ENCODE data around the gene PDE11A. TPM values are rescaled to one million over a fixed set of nuclear protein-coding genes. Genes with fewer than 3 reads are reported as not detected.
"Not testable (repeated sequence)": the region's sequence is repeated elsewhere in the genome, so short reads cannot be mapped to it uniquely, and the experiment has no call there.

Gene PDE11A
- total and polyA plus RNA-seq, 5 donors from 2014 or later = not detected

DNA sequence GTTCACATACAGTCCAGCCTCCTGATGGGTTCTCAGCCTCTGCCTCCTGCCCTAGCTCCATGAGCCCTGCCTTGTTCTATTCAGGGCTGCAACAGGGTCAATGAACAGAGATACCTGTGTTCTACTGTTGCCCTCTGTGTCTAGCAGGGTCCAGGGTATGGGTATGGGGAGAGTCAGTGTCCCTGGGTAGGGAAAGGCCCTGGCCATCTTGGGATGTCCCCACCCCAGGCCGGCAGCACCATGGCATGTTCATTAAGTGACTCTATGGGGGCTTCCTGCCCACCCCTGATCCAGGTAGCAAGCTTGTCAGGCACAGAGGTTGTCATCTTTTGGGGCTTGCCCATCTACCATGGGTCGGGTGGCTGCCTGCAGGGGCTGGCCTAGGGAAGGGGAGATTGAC, 13.5 kb downstream of the PDE11A start:
- Mint-ChIP-seq H3K4me3 (no peak overlapping the region), H3K27me3 (no peaks in the 10 kb centered on the region), H3K36me3 (no peaks in the 10 kb centered on the region), H3K9me3 (peaks cover 0 to 2% (median 0%) of the 10 kb centered on the region in 7 donors), H3K4me1 (no peaks in the 10 kb centered on the region), H3K27ac (no peak overlapping the region)
- H3K4me3 ChIP-seq (ENCODE audit: low read depth, low read length) = no peak overlapping the region
- DNase-seq (no peak), ATAC-seq (ENCODE audit: low read depth in 2 of 2) (no peak)
- H3K9me3 ChIP-seq (ENCODE audit: control insufficient read depth in 2 of 2, low read length in 2 of 2) = no peaks in the 10 kb centered on the region
- no peak overlapping the region for H3K27ac ChIP-seq (ENCODE audit: insufficient read depth, low read length, poor library complexity, severe bottlenecking)
- no peaks in the 10 kb centered on the region for H3K36me3 ChIP-seq (ENCODE audit: control insufficient read depth, insufficient read depth, low read length)
- H3K4me1 ChIP-seq (ENCODE audit: control insufficient read depth, insufficient read depth, low read length, poor library complexity, severe bottlenecking) = no peaks in the 10 kb centered on the region
- peaks cover 7% of the 10 kb centered on the region for H3K27me3 ChIP-seq (ENCODE audit: control insufficient read depth, insufficient read depth, low read length)

DNA sequence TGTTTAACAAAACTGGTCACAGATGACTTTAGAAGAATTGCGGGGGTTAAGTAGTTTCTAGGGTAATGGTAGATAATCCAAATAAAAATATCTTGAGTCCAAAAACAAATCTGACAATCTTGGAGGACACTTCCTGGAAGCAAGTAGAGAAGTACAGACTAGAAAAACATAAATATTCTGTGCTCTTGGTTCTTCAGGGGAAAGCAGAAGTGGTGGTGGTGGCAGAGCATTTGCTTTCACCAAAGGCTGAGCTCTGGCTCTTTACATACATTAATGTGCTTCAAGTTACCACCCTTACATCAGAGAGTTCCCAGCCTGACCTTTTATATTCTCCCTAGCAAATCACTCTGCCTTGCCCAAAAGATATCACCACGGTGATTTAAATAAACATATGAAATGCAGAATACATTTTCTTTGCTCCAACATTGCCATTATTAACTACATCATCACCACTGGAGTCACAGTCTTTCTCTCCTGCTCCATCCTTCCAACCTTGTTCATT, 15.3 kb downstream of the PDE11A start:
- no peaks in the 10 kb centered on the region for H3K36me3 ChIP-seq (ENCODE audit: control insufficient read depth, insufficient read depth, low read length)
- Mint-ChIP-seq H3K27me3 (no peaks in the 10 kb centered on the region), H3K27ac (no peak overlapping the region), H3K4me1 (no peaks in the 10 kb centered on the region), H3K36me3 (no peaks in the 10 kb centered on the region), H3K4me3 (no peak overlapping the region), H3K9me3 (peaks cover 0 to 8% (median 0%) of the 10 kb centered on the region in 7 donors)
- no peak for DNase-seq
- peaks cover 2% of the 10 kb centered on the region for H3K27me3 ChIP-seq (ENCODE audit: control insufficient read depth, insufficient read depth, low read length)
- H3K27ac ChIP-seq (ENCODE audit: insufficient read depth, low read length, poor library complexity, severe bottlenecking) = no peak overlapping the region
- no peak overlapping the region for H3K4me3 ChIP-seq (ENCODE audit: low read depth, low read length)
- no peaks in the 10 kb centered on the region for H3K4me1 ChIP-seq (ENCODE audit: control insufficient read depth, insufficient read depth, low read length, poor library complexity, severe bottlenecking)
- no peak for ATAC-seq (ENCODE audit: low read depth in 2 of 2)
- no peaks in the 10 kb centered on the region for H3K9me3 ChIP-seq (ENCODE audit: control insufficient read depth in 2 of 2, low read length in 2 of 2)

- Mint-ChIP-seq H3K36me3 (no peaks in the 10 kb centered on the region), H3K9me3 (peaks cover 0 to 8% (median 0%) of the 10 kb centered on the region in 7 donors), H3K4me1 (no peaks in the 10 kb centered on the region), H3K4me3 (no peak overlapping the region), H3K27me3 (no peaks in the 10 kb centered on the region), H3K27ac (no peak overlapping the region)
- no peaks in the 10 kb centered on the region for H3K9me3 ChIP-seq (ENCODE audit: control insufficient read depth in 2 of 2, low read length in 2 of 2)
- no peak overlapping the region for H3K27ac ChIP-seq (ENCODE audit: insufficient read depth, low read length, poor library complexity, severe bottlenecking)
- H3K36me3 ChIP-seq (ENCODE audit: control insufficient read depth, insufficient read depth, low read length) = no peaks in the 10 kb centered on the region
- ATAC-seq (ENCODE audit: low read depth in 2 of 2) = no peak
- no peak for DNase-seq
- no peak overlapping the region for H3K4me3 ChIP-seq (ENCODE audit: low read depth, low read length)
- no peaks in the 10 kb centered on the region for H3K4me1 ChIP-seq (ENCODE audit: control insufficient read depth, insufficient read depth, low read length, poor library complexity, severe bottlenecking)
- H3K27me3 ChIP-seq (ENCODE audit: control insufficient read depth, insufficient read depth, low read length) = peaks cover 2% of the 10 kb centered on the region
Measured at GRCh38 chr2:178056345-178056744, 16.2 kb downstream of the PDE11A start.

GRCh38 chr2:178051257-178051656, 21.3 kb downstream of the PDE11A start:
- not testable (repeated sequence) for H3K9me3 Mint-ChIP-seq; ATAC-seq (ENCODE audit: low read depth in 2 of 2); H3K4me1 ChIP-seq (ENCODE audit: control insufficient read depth, insufficient read depth, low read length, poor library complexity, severe bottlenecking); H3K36me3 Mint-ChIP-seq; H3K4me3 ChIP-seq (ENCODE audit: low read depth, low read length); H3K4me3 Mint-ChIP-seq; H3K27ac ChIP-seq (ENCODE audit: insufficient read depth, low read length, poor library complexity, severe bottlenecking); H3K36me3 ChIP-seq (ENCODE audit: control insufficient read depth, insufficient read depth, low read length); H3K9me3 ChIP-seq (ENCODE audit: control insufficient read depth in 2 of 2, low read length in 2 of 2); DNase-seq; H3K27me3 ChIP-seq (ENCODE audit: control insufficient read depth, insufficient read depth, low read length); H3K27ac Mint-ChIP-seq; H3K4me1 Mint-ChIP-seq
- peaks cover 16% of the 10 kb centered on the region for H3K27me3 Mint-ChIP-seq

DNA sequence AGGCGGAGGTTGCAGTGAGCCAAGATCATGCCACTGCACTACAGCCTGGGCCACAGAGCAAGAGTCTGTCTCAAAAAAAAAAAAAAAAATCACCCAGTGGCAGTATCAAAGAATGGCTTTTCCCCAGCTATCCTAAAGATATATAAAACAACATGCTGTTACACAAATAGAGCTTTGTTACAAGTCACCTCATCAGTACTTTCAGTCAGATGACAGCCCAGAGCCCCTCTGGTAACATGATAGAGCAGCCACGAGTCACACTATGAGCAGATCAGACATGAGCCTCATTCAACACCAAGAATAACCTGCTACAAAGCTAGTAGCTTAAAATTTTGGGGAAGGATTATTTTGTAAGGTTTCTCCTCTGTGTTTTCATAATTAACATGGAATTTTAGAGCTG, 25.2 kb downstream of the PDE11A start:
- no peak overlapping the region for H3K4me3 ChIP-seq (ENCODE audit: low read depth, low read length)
- no peaks in the 10 kb centered on the region for H3K27me3 ChIP-seq (ENCODE audit: control insufficient read depth, insufficient read depth, low read length)
- peaks cover 0 to 3% (median 0%) of the 10 kb centered on the region in 7 donors for H3K9me3 Mint-ChIP-seq
- H3K4me3 Mint-ChIP-seq = no peak overlapping the region
- no peak for DNase-seq
- no peaks in the 10 kb centered on the region for H3K4me1 Mint-ChIP-seq
- no peak for ATAC-seq (ENCODE audit: low read depth in 2 of 2)
- H3K9me3 ChIP-seq (ENCODE audit: control insufficient read depth in 2 of 2, low read length in 2 of 2) = no peaks in the 10 kb centered on the region
- H3K27ac Mint-ChIP-seq = no peak overlapping the region
- no peaks in the 10 kb centered on the region for H3K4me1 ChIP-seq (ENCODE audit: control insufficient read depth, insufficient read depth, low read length, poor library complexity, severe bottlenecking)
- H3K27me3 Mint-ChIP-seq = peaks cover 16% of the 10 kb centered on the region
- H3K27ac ChIP-seq (ENCODE audit: insufficient read depth, low read length, poor library complexity, severe bottlenecking) = no peak overlapping the region
- no peaks in the 10 kb centered on the region for H3K36me3 Mint-ChIP-seq
- no peaks in the 10 kb centered on the region for H3K36me3 ChIP-seq (ENCODE audit: control insufficient read depth, insufficient read depth, low read length)

DNA sequence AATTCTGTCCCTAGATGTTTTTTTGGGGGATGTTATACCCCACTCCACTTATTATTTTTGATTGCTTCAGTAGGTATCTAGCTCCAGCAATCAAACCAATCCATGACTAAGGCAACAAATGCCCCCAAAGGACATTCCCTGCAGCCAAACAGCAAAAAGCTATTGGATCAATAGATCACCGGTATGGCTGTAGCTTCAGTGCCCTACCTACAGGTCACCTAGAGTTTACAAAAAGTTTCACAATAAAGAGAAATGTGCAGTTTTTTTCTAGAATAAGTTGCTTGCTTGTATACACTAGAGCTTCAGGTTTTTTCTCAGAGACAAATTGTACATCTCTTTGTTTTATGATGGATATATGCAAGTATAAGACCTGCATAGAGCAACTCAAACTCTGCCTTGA, 27.7 kb downstream of the PDE11A start:
- no peak overlapping the region for H3K4me3 Mint-ChIP-seq

DNA sequence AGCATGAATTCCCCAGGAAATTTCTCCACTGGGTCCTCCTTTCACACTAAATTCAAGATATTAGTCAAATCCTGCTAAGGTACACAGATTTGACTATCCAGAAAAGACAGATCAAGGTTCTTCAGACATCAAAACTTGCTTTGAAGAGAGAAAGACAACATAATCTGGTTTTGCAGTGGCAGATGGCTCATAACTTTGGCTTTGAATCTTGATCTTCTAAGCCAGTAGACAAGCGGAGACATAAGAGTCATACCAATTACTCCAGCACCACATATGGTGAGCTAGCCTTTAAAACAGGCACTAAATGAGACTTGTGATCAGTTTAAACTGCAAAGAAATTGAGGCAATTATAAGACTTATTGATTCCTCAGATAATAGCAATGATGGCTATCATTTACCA, 29.3 kb downstream of the PDE11A start:
- Mint-ChIP-seq H3K9me3 (peaks cover 0 to 3% (median 0%) of the 10 kb centered on the region in 7 donors), H3K4me3 (no peak overlapping the region), H3K4me1 (no peaks in the 10 kb centered on the region), H3K27me3 (peaks cover 23% of the 10 kb centered on the region), H3K36me3 (no peaks in the 10 kb centered on the region), H3K27ac (no peak overlapping the region)
- no peaks in the 10 kb centered on the region for H3K27me3 ChIP-seq (ENCODE audit: control insufficient read depth, insufficient read depth, low read length)
- ATAC-seq (ENCODE audit: low read depth in 2 of 2) = no peak
- H3K27ac ChIP-seq (ENCODE audit: insufficient read depth, low read length, poor library complexity, severe bottlenecking) = no peak overlapping the region
- H3K4me3 ChIP-seq (ENCODE audit: low read depth, low read length) = no peak overlapping the region
- H3K36me3 ChIP-seq (ENCODE audit: control insufficient read depth, insufficient read depth, low read length) = no peaks in the 10 kb centered on the region
- no peak for DNase-seq
- H3K9me3 ChIP-seq (ENCODE audit: control insufficient read depth in 2 of 2, low read length in 2 of 2) = no peaks in the 10 kb centered on the region
- no peaks in the 10 kb centered on the region for H3K4me1 ChIP-seq (ENCODE audit: control insufficient read depth, insufficient read depth, low read length, poor library complexity, severe bottlenecking)

More for the DNA sequence above, 27.7 kb downstream of the PDE11A start:
- Mint-ChIP-seq H3K27ac (no peak overlapping the region), H3K4me1 (no peaks in the 10 kb centered on the region), H3K27me3 (peaks cover 24% of the 10 kb centered on the region), H3K9me3 (peaks cover 0 to 3% (median 0%) of the 10 kb centered on the region in 7 donors), H3K36me3 (no peaks in the 10 kb centered on the region)
- H3K4me1 ChIP-seq (ENCODE audit: control insufficient read depth, insufficient read depth, low read length, poor library complexity, severe bottlenecking) = no peaks in the 10 kb centered on the region
- no peak for DNase-seq
- no peak overlapping the region for H3K4me3 ChIP-seq (ENCODE audit: low read depth, low read length)
- no peaks in the 10 kb centered on the region for H3K36me3 ChIP-seq (ENCODE audit: control insufficient read depth, insufficient read depth, low read length)
- ATAC-seq (ENCODE audit: low read depth in 2 of 2) = no peak
- H3K27me3 ChIP-seq (ENCODE audit: control insufficient read depth, insufficient read depth, low read length) = no peaks in the 10 kb centered on the region
- no peak overlapping the region for H3K27ac ChIP-seq (ENCODE audit: insufficient read depth, low read length, poor library complexity, severe bottlenecking)
- H3K9me3 ChIP-seq (ENCODE audit: control insufficient read depth in 2 of 2, low read length in 2 of 2) = no peaks in the 10 kb centered on the region

DNA sequence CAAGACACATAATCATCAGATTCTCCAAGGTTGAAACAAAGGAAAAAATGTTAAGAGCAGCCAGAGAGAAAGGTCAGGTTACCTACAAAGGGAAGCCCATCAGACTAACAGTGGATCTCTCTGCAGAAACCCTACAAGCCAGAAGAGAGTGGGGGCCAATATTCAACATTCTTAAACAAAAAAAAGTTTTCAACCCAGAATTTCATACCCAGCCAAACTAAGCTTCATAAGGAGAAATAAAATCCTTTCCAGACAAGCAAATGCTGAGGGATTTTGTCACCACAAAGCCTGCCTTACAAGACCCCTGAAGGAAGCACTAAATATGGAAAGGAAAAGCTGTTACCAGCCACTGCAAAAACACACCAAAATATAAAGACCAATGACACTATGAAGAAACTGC, 39.0 kb downstream of the PDE11A start:
- not testable (repeated sequence) for DNase-seq; H3K27ac Mint-ChIP-seq; H3K27me3 ChIP-seq (ENCODE audit: control insufficient read depth, insufficient read depth, low read length); H3K4me3 ChIP-seq (ENCODE audit: low read depth, low read length); H3K4me3 Mint-ChIP-seq; H3K9me3 ChIP-seq (ENCODE audit: control insufficient read depth in 2 of 2, low read length in 2 of 2); ATAC-seq (ENCODE audit: low read depth in 2 of 2); H3K4me1 ChIP-seq (ENCODE audit: control insufficient read depth, insufficient read depth, low read length, poor library complexity, severe bottlenecking); H3K36me3 ChIP-seq (ENCODE audit: control insufficient read depth, insufficient read depth, low read length); H3K4me1 Mint-ChIP-seq; H3K27ac ChIP-seq (ENCODE audit: insufficient read depth, low read length, poor library complexity, severe bottlenecking); H3K36me3 Mint-ChIP-seq; H3K27me3 Mint-ChIP-seq
- peaks cover 0 to 19% (median 5%) of the 10 kb centered on the region in 7 donors for H3K9me3 Mint-ChIP-seq

Data from CD4-positive, CD25-positive, alpha-beta regulatory T cell (primary cell).